ENCODE data around the gene ELMOD1.

Gene ELMOD1

DNA sequence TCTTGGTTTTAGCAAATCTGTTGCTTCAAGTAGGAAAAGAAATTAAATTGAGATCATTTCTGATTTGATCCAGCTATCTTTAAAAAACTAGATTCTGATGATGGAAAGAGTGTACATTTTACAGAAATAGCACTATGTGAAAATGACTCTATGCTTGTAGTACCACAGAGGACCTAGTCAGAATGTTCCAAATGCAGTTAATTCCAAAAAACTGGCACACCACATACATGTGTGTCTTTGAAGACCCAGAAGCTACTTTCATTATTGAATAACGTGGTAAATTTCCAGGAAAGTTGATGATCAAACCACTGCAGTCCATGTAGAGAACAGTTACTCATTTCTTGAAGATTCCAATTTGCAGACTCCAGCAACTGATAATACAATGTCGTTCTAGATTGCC, 3.8 kb downstream of the ELMOD1 start:
- in situ Hi-C loops (cut with HindIII; ENCODE audit: low sequenced_read_pairs) = no loop called here
- TF ChIP-seq, protein P1, sequence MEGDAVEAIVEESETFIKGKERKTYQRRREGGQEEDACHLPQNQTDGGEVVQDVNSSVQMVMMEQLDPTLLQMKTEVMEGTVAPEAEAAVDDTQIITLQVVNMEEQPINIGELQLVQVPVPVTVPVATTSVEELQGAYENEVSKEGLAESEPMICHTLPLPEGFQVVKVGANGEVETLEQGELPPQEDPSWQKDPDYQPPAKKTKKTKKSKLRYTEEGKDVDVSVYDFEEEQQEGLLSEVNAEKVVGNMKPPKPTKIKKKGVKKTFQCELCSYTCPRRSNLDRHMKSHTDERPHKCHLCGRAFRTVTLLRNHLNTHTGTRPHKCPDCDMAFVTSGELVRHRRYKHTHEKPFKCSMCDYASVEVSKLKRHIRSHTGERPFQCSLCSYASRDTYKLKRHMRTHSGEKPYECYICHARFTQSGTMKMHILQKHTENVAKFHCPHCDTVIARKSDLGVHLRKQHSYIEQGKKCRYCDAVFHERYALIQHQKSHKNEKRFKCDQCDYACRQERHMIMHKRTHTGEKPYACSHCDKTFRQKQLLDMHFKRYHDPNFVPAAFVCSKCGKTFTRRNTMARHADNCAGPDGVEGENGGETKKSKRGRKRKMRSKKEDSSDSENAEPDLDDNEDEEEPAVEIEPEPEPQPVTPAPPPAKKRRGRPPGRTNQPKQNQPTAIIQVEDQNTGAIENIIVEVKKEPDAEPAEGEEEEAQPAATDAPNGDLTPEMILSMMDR (IDR thresholded peaks at IDR 0.05; ENCODE audit: low read depth, low read length, missing control alignments) = no peak

DNA sequence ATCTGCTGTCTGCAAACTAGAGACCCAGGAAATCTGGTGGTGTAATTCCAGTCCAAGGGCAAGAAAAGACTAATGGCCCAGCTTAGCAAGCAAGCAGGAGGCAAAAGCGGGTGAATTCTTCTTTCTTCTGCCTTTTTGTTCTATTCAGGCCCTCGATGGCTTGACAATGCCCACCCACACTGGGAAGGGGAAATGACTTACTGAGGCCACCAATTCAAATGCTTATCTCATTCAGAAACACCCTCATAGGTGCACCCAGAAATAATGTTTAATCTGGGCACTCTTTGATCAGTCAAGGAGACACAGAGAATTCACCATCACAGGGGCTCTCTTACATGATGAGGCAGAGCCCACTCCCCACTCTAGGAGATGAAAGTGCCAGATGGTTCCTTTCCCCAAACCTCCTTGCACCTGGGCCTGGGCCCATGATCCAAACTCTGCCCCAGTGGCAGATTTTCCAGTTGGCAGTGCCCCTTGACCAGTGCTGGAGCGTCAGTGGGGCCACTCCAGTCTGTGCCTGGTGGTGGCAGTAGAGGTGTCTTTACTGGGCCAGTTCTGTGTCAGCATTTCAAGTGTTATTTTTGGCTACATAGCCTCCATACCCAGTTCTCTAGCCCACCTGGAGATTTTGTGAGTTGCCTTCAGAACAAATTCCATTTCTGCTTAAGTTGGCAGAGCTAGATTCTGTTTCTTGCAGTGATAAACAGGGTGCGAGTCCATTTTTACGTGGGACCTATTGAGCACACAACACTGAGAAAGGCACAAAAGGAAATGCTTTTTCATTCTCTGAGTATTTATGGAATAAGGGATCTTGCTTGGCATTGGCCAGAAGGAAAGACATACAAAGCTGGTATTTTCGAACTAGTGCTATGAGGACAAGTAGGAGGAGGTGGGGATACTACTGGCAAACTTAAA, 7.5 kb downstream of the ELMOD1 start:
- H3K4me3 ChIP-seq (ENCODE audit: low read depth, low read length) = no peak overlapping the region
- TF ChIP-seq, protein P1 (IDR thresholded peaks at IDR 0.05; ENCODE audit: low read depth, low read length, missing control alignments) = peak; percentile 54
- no peak for DNase-seq (ENCODE audit: low read depth)
- in situ Hi-C loops (cut with HindIII; ENCODE audit: low sequenced_read_pairs) = no loop called here

More for the DNA sequence above, 3.8 kb downstream of the ELMOD1 start:
- no peak overlapping the region for H3K4me3 ChIP-seq (ENCODE audit: low read depth, low read length)
- no peak for DNase-seq (ENCODE audit: low read depth)

DNA sequence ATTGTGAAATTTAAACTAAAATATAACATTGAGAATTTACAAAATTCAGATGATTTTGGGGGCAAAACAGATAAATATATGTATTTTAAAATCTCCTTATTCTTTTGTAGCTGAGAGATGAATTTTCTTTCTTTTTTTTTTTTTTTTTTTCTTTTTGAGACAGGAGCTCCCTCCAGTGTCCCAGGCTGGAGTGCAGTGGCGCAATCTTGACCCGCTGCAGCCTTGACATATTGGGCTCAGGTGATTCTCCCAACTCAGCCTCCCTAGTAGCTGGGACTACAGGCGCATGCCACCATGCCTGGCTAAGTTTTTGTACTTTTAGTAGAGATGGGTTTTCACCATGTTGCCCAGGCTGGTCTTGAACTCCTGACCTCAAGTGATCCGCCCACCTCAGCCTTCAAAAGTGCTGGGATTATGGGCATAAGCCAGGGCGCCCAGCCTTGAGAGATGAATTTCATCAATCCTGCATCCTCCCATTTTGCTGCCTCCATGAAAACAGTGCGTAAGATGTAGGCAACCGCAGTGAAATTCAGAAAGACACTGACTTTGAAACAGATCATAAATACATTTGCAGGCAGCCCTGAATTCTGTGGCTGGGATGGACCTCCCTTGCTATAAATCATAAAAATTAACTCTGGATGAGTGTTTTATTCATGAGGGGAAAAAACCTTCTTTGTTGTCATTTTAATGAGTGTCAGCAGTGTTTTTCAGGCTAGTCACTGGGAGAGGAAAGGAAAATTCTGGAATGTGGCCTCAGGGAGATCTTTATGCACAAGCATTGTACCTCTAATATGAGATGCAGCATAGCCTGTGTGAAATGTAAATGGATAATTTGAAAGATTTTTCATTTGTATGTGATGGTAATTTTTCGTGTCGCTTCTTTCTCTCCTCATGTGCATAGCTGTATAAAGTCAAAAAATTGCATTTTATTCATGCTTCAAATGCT, 14.4 kb downstream of the ELMOD1 start:
- in situ Hi-C loops (cut with HindIII; ENCODE audit: low sequenced_read_pairs) = no loop called here
- TF ChIP-seq, protein P1 (IDR thresholded peaks at IDR 0.05; ENCODE audit: low read depth, low read length, missing control alignments) = no peak
- DNase-seq (ENCODE audit: low read depth) = no peak
- H3K4me3 ChIP-seq (ENCODE audit: low read depth, low read length) = no peak overlapping the region

DNA sequence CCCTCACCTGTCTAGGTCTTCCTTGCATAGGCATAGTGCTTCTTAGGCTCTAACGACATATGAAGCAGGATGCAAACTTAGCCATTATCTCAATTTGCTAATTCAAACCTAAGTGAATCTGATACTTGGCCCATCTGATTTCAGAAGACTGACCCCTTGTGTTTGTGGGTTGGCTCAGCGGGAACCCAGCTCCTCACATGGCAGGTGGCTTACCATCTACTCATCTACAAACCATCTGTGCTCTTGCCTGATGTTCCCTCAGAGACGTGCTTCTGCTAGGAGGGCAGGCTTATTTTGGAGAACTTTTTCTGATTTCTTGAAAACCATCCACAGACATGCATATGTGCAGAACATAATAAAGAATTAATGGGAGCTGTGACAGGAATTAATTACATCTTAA, 15.2 kb downstream of the ELMOD1 start:
- H3K4me3 ChIP-seq (ENCODE audit: low read depth, low read length) = no peak overlapping the region
- TF ChIP-seq, protein P1 (IDR thresholded peaks at IDR 0.05; ENCODE audit: low read depth, low read length, missing control alignments) = peak; percentile 6
- DNase-seq (ENCODE audit: low read depth) = no peak
- in situ Hi-C loops (cut with HindIII; ENCODE audit: low sequenced_read_pairs) = no loop called here

DNA sequence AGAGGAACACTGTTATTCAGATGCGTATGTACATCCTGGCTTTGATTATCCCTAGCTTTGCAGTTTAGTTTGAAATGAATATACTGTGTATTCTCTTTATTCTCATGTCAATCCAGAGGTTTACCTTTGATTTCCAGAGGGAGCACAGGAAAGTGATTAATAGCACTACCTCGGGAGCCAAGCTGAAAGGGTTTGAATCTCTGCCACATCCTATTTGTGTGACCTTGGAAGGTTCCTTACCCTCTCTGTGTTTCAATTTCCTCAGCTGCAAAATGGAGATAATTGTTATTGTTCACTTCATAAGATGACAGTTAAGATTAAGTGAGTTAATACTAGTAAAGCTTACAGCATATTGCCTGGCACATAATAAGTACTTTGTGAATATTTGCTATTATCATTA, 17.9 kb downstream of the ELMOD1 start:
- H3K4me3 ChIP-seq (ENCODE audit: low read depth, low read length) = no peak overlapping the region
- in situ Hi-C loops (cut with HindIII; ENCODE audit: low sequenced_read_pairs) = no loop called here
- TF ChIP-seq, protein P1 (IDR thresholded peaks at IDR 0.05; ENCODE audit: low read depth, low read length, missing control alignments) = no peak
- no peak for DNase-seq (ENCODE audit: low read depth)

Measured in astrocyte of the cerebellum (primary cell).